GM12801 (cell line): ENCODE data around the gene GAPDH.
A peak's percentile ranks its signal among the peaks of the same experiment; 100 is the strongest.

ENCODE experiments used
- TF ChIP-seq, protein P1 (sequence below): IDR thresholded peaks from one replicate; pipeline ENCODE4 v1.5.1; 2011; ENCODE audit warnings: control low read depth; ENCODE audit not compliant: insufficient read length; ENCODE audit errors: extremely low read depth

Gene GAPDH

DNA sequence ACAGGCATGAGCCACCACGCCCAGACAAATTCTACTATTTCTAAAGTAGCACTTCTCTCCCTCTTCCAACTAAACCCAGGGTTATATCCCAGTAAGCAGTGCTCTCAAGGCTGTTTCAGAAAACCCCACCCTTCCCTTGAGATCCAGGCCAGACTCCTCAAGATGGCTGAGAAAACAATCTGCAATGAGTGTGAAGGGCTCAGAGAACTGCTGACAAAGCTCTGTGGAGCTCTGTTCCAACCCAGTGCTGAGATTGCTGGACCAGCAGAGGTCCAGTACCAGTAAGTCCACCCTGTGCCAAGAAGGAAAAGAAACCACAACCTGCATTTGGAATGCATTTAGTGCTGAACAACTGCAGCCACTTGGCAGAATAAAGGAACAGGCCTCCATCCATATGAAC is 25.2 kb downstream of the GAPDH start:
- TF ChIP-seq, protein P1, sequence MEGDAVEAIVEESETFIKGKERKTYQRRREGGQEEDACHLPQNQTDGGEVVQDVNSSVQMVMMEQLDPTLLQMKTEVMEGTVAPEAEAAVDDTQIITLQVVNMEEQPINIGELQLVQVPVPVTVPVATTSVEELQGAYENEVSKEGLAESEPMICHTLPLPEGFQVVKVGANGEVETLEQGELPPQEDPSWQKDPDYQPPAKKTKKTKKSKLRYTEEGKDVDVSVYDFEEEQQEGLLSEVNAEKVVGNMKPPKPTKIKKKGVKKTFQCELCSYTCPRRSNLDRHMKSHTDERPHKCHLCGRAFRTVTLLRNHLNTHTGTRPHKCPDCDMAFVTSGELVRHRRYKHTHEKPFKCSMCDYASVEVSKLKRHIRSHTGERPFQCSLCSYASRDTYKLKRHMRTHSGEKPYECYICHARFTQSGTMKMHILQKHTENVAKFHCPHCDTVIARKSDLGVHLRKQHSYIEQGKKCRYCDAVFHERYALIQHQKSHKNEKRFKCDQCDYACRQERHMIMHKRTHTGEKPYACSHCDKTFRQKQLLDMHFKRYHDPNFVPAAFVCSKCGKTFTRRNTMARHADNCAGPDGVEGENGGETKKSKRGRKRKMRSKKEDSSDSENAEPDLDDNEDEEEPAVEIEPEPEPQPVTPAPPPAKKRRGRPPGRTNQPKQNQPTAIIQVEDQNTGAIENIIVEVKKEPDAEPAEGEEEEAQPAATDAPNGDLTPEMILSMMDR = no peak

DNA sequence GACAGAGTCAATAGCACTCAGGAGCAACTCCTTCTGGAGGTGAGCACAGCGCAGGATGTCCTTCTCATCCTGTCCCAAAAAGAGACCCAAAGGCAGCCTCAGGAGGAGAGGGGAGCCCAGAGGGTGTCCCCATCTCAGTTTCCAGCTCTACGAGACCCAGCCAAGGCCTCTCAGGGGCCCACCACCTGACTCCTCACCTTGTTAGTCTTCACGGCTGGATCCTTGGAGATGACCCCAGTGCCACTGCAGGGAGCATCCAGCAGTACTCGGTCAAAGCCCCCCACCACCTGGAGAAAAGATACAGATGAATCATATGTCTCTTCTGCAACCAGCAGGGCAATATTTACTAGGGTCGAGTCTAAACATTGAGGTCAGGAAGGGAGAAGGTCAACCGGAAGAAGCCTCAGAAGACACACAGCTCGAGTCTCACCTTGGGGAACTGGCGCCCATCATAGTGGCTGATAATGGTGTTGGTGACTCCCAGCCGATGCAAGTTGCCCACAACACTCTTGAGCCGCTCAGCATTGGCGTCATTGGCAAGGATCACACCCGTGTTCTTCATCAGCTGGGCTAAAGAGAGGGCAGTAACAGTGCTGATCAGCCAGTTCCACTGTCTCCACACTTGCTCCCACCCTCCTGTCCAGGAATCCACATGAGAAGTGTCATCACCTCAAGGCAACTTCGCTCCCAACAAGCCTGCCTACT is 26.3 kb downstream of the GAPDH start:
- TF ChIP-seq, protein P1 = no peak

DNA sequence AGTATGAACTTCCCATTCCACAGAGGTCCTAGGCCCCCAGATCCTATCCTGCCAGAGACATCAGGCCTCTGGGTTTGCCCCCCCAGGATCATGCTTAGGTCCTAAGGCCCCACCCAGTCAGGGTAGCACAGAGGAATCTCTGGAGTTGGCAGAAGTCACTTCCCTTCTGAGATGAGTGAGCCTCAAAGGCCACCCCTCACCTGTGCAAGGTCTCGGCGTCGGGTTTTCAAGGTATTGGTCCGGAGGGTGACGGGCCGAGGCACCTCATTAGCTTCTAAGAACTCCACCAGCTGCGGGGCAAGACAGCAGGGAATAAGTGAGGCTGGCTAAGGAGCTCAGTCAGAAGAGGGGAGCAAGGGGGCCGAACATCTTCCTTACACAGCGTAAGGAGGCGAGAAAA is 28.6 kb downstream of the GAPDH start:
- TF ChIP-seq, protein P1 = no peak

DNA sequence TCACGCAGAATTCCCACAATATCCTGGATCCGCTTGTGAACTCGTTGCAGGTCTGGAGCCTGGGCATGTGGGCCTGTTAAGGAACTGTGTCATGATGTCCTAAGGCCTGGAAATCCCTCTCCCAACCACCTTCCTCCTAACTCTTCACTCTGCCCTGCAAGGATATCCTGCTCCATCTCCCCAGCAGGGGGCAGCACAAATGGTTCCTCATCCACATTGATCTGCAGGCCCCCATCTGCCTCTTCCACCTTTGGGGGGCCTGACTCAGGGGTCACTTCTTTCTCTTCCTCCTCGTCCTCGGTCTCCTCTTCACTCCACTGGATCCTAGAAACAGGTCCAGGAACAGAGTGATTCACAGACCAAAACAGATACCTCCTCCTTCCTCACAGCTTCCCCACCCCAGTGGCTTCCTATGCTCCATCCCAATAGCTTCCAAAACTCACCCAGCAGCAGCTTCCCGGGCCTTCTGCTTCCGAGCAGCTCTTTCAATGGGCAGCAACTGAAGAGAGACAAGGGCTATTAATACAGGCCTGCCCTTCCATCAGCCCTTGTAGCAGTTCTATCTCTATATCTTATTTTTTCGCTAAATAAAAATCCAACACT is 29.2 kb downstream of the GAPDH start:
- TF ChIP-seq, protein P1 = peak; percentile 45

DNA sequence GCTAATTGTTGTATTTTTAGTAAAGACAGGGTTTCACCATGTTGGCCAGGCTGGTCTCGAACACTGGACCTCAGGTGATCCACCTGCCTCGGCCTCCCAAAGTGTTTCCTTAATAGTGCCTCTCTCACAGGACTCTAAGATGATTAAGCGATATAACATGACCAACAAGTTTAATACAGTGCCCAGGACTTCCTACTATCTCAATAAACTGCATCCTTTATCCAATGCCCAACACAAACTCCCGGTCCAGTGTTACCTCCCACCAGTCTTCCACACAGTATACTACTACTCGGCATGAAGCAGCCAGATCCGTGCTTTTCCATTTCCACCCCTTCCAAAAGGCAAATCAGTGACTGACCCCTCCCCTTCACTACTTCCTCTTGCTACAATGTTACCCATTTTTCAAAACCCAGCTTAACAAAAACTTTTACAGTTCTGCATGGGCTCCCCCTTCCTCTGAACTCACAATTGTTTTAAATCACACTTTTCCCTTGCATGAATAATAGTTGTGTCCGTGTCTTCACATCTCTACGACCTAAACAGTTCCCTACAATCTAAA is 32.9 kb downstream of the GAPDH start:
- TF ChIP-seq, protein P1 = no peak

DNA sequence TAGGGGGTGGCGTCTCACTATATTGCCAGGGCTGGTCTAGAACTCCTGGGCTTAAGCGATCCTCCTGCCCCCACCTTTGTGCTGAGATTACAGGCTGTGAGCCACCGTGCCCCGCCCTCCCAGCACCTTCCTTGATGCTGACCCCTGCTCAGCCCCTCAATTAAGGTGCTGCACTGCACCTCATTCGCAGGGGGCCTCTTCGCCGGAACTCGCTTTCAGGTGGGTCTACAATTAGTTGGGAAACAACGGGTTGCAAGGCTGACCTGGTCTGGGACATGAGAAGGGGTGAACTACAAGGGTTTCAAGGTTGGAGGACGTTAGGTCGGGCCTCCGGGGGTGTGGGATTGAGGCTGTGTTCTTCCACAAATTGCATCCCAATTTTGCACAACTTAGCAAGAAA is 35.0 kb downstream of the GAPDH start:
- TF ChIP-seq, protein P1 = no peak

DNA sequence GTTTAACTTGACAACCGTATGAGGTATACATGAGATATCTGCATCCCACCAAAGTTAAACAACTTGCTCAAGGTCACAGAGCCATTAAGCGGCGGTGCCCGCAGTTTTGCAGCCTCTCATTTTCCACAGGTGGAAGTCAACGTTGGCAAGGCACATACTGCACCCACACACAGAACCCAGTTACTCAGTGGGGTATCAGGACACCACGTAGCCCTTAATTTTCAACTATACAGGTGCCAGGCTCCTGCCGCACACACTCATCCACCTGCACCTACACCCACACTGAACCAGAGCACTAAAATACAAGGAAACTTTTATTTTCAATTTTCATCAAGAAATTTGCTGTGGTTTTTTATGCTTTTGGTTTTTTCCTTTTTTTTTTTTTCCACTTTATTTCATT is 35.5 kb downstream of the GAPDH start:
- TF ChIP-seq, protein P1 = no peak
